Astrocyte of the hippocampus (primary cell): ENCODE data around the gene SBNO2.

Experiments
- DNase-seq: peaks from one replicate; pipeline ENCODE4 v3.0.0; 2011; ENCODE audit warnings: low read depth, low spot score

SBNO2 gene

DNA sequence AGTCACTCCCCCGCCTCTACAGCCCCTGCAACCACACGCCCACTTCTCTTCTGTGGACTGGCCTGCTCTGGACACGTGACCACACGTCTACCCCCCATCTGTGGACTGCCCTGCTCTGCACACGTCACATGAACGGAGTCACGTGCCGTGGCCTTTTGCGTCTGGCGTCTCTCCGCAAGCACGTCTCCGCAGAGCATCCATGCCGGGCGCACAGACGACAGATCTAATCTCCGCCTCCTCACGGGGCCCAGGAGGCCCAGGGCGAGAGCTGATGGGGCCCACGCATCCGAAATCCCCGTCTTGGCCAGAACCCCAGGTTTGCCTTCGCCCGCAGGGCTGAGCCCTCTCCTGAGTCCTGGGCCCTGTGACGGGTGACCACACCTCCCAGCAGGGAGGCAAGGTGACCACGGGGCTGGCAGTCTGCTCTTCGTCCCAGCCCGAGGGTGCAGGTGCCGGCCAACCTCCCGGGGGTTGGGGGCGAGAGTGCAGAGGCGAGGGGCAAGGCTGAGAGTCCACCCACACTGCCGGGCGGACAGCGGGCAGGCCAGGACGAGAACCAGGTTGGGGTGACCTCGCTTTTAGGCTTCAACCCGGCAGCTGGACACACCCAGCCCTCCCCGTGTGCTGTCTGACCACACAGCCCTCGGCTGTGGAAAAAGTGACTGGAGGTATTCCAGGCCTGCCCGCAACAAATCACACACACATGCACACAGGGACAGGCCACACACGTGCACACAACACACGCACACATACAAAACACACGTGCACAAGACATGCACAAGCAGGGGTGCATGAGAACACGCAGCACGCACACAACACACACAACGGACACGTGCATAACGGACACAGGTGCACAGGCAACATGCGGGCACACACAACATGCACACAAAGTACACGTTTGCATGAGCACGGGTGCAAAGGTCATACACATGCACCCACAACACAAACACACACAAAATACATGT, 3.9 kb downstream of the SBNO2 start:
- DNase-seq: peak; percentile 54

DNA sequence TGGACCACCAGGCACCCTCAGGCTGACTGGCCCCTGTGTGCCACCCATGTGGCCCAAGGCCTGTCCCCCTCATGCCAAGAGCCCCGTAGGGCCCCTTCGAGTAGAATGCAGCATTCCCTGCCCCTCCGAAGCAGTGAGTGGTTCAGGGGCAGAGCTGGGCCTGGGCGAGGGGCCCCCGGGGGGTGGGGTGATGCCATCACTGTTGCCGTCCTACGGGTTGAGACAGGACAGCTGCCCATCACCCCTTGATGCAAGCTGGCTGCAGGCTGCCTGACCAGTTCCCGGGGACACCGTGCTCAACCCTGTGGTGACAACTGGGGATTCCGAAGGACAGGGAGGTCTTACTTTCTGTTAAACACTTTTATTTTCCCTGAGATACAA, 4.7 kb downstream of the SBNO2 start:
- DNase-seq: no peak

DNA sequence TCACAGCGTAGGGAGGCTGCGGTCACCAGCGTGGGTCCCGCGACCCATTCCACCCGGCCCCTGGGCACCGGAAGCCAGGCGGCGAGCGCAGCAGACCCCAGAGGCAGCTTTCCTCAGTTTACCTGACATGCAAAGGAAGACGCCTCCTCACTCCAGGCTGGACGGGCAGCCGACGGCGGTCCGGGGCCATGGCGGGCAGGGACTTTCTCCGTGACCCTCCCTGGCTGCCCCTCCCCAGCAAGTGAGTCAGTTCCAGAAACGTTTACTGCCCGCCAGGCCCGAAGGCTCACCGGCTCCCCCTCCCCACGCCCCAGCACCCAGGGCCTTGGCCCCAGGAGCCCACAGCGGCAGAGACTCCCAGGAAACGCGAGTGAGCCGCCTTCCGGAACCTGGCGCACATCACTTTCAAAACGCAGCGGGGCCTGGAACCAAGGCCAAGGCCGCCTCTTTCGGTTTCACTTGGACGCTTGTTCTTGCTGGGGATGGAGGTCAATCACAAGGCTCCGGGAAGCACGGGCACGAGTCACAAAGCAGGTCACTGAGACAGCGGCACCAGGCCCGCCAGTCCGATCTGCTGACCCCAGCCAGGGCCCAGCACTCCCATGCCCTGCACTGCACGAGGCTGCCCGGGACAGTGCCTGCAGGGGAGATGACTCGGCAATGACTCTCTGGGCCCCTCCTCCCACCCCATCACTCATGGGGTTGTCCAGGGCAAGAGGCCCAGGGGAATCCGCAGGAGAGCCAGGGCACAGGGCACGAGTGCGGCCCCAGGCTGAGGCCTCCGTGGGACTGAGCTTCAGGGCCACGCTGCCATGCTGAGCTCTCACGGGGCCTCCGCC, 5.3 kb downstream of the SBNO2 start:
- peak; percentile 73 for DNase-seq

DNA sequence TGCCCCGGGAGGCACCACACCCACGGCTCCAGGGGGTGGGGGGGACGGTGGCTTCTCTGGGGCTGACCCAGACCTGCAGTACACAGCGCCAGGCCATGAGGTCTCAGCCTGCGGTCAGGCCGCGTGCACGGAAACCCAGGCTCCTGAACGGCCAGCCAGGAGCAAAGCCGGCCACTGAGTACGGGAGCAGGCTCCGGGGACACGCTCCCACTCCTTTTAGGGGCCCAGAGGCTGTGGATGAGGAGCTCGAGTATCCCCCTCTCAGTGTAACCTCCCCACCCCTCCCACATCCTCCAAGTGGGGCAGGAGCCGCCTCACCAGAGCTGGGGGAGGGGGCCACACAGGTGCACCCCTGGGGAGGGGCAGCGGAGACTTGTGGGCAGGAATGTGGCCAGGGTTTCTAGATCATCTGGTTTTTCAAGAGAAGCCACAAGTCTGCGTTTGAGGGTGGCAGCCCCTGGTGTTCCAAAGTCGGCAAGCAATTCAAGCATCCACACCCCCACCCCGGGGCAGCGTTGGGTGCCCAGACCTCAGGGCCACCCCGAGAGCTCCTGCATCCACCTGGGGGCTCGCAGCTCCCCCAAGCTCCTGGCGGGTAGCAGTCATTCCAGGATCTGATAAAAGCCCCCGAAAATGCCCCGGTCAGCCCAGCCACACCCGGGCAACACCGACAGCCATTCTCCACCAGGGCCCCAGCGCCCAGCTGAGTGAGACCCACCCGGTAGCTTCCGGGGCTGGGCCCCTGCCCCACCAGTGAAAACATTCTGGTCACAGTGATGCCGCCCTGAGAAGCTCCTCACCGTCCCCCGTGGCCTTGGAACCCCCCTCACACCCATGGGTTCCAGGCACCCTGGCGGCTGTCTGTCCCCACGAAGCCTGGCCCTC, 6.1 kb downstream of the SBNO2 start:
- no peak for DNase-seq

DNA sequence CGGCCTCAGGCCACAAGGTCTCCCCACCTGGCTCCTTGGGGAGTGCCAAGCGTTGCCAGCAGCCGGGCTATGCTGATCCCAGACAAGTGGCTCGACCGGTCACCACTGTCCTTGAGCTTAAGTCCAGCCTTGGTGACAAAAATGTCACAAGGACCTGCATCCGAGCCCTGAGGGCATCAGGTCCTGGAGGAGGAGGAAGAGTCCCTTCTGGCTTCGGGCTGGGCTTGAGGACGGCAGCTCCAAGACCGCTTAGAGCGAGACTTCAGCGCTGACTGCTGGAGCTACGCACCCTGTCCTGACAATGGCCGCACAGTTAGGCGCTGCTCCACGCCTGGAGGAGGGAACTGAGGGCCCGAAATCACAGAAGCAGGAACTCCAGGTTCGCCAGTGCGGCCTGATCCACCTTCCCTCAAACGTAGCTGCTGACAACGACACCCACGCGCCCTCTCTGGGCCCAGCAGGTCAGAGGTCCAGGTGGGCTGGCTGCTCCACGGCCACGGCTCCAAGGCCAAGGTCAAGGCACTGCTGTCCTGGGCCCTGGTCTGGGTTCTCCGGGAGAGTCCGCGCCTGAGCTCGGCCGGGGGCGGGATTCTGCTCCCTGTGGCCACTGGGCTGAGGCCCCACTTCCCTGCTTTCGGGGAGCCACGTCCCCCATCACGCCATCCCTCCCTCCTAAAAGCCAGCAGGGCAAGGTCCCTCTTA, 7.0 kb downstream of the SBNO2 start:
- no peak for DNase-seq

DNA sequence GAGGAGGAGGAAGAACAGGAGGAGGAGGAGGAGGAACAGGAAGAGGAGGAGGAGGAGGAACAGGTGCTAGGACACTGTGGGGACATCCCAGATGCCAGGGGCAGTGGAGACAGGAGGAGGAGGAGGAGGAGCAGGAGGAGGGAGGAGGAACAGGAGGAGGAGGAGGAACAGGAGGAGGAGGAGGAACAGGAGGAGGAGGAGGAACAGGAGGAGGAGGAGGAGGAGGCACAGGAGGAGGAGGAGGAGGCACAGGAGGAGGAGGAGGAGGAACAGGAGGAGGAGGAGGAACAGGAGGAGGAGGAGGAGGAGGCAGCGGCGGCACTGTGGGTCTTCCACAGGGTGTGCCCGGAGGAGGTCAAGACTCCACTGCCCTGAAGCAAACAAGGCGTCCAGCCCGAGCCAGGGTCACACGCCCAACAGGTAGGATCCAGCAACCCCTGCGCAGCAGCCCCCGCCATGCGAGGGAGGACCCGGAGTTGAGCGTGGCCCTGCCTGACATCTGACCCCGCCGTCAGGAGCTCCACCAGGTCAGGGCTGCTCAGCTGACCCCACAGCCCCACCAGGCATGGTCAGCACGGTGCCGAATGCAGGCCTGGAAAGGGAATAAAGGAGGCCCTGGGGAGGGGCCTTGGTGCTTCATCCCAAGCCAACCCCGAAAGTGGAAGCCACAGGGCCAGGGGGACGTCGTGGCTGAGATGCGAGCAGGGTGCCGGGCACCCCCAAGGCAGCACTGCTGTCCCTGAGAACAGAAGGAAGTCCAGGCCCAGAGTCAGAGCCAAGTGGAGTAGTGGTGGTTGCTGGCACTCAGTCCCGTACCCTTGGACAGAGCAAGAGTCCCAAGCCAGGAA, 9.2 kb downstream of the SBNO2 start:
- no peak for DNase-seq

DNA sequence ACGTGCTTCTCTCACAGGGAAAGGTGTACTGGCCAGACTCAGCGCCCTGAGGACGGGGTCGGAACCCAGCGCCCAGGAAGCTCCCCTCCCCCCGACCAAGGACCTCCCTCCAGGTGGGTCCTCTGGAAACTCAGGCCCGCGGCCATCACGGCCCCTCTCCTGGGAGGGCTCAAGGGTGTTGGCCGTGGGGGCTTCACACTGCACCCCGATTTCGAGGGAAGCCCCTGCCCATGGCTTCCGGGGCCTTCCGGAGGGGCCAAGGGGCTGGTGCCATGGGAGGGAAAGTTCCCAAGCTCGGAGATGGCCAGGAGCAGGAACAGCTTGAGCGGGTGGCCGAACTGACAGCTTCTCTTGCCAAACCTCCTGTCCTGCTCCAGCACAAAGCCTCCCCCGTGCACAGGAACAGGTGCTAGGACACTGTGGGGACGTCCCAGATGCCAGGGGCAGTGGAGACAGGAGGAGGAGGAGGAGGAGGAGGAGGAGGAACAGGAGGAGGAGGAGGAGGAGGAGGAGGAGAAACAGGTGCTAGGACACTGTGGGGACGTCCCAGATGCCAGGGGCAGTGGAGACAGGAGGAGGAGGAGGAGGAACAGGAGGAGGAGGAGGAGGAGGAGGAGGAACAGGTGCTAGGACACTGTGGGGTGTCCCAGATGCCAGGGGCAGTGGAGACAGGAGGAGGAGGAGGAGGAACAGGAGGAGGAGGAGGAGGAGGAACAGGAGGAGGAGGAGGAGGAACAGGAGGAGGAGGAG, 10.0 kb downstream of the SBNO2 start:
- DNase-seq: no peak

DNA sequence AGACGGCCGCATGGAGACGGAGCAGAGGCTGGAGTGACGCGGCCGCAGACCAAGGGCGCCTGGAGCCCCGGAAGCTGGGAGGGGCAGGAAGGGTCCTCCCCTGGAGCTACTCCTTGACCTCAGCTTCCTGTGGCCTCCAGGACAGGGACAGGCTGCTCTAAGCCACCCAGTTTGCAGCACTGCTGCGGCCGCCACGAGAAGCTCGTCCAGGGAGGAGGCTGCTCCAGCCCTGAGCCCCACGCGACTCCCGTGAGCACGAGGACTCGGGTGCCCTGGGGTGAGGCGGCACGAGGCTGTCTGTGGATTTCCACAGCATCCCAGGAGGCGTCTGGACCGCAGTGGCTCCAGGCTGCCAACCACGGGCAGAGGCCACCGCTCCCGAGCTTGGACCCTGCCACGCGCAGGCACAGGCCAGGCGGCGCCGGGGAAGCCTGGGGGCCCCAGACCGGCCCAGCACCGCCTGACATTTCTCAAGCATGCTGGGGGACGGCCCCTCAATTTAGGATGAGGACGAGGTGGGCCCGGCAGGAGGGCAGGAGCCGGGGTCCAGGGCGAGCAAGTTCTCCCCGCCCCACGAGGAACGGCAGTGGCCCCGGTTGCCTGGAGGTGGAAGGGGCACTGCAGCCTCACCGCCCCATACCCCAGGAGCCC, 10.7 kb downstream of the SBNO2 start:
- DNase-seq: no peak

DNA sequence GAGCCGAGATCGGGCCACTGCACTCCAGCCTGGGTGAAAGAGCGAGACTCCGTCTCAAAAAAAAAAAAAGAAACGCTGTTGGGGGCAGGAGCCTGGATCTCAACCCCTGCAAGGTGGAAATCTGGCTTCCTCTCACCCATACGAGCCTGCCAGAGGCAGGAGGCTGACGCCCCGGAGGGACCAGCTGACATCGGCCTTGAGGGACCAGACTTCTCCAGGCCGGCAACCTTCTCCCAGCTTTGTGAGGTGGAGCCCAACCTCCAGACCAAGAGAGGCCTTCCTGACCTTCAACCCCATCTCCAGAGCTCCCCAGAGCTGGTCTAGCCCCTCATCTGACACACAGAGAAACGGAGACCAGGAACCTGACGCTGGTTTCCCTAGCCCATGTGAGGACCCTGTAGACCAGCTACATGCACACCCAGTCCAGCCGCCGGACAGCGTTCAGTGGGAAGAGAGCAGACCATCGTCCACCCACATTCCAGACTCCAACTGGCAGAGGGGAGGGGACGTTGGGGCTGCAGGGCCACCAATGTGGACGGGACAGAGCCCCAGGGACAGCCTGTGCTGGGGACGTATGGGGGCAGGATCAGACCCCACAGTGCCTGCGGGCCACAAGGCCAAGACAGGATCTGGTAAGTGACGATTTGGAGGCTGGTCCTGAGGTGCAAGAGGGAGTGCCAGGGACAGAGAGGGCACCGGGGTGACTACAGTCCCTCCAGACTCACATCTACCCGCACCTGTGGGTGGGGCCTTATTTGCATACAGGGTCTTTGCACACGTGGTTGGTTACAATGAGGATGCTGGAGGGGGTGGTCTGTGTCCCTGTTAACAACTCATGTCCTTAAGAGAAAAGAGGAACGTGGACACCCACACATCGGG, 11.4 kb downstream of the SBNO2 start:
- no peak for DNase-seq

DNA sequence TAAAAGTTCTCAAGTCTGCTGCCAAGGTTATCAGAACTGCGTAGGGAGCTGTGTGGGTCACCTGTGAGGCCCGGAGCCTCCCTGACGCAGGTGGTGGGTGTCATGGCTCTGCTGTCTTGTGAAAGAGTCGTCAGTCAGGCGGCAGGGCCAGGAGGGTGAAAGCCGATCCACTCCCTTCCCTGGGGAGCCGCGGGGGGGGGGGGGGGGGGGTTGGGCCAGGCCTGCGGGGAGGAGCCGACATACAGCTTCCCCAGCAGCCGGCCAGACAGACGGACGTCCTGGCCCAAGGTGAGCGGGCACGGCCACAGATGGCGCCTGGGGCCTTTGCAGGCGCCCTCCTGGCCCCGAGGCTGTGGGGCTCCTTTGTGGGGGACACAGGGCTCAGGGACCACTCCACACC, 12.4 kb downstream of the SBNO2 start:
- DNase-seq: no peak

DNA sequence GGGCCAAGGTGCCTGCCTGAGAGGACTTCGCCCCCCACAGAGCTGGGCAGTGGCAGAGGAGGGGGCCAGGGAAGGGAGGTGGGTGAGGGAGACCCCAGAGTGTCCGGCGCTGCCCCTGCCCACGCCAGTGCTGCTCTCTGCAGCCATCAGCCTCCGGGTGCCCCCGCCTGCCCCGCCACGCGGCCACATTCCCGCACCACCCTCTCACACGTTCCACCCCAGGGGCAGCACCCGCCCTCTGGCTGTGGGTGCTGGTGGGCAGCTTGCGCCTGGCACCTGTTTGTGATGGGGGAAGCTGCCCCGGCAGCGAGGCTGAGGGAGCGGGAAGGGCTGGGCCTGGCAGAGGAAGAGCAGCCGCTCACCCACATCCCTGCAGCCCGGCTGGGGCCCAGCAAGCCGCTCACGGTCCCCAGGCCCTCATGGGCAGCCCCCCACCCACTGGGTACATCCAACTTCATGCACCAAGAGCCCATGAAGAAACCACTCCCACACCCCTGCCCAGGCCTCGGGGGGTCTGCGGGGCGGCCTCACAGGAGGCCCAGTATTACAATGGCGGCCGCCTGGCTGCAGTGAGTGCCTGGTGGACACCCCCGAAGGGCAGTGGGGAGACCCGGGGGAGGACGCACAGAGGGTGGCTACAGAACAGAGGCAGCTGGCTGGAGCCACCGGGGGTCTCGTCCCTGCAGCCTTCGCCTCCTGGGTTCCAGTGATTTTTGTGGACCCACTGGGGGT, 14.0 kb downstream of the SBNO2 start:
- no peak for DNase-seq

DNA sequence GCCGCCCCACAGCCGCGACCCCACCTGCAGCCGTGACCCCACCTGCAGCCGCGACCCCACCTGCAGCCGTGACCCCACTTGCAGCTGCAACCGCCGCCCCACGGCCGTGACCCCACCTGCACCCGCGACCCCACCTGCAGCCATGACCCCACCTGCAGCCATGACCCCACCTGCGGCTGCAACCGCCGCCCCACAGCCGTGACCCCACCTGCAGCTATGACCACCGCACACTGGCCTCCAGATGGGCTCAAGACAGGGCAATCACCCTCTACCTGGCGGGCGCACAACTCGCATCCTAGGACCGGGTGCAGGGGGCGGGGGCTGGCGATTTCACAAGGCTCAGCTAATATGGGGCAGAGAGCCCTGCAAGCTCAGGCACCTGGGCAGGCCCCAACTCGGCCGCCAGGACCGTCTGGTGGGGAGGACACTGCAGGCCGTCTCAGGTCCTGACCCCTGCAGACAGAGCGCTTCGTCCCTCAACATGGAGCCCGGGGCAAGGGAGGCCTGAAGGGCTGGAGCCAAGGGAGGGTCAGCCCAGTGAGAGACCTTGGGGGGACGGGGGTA, 15.1 kb downstream of the SBNO2 start:
- DNase-seq: no peak

DNA sequence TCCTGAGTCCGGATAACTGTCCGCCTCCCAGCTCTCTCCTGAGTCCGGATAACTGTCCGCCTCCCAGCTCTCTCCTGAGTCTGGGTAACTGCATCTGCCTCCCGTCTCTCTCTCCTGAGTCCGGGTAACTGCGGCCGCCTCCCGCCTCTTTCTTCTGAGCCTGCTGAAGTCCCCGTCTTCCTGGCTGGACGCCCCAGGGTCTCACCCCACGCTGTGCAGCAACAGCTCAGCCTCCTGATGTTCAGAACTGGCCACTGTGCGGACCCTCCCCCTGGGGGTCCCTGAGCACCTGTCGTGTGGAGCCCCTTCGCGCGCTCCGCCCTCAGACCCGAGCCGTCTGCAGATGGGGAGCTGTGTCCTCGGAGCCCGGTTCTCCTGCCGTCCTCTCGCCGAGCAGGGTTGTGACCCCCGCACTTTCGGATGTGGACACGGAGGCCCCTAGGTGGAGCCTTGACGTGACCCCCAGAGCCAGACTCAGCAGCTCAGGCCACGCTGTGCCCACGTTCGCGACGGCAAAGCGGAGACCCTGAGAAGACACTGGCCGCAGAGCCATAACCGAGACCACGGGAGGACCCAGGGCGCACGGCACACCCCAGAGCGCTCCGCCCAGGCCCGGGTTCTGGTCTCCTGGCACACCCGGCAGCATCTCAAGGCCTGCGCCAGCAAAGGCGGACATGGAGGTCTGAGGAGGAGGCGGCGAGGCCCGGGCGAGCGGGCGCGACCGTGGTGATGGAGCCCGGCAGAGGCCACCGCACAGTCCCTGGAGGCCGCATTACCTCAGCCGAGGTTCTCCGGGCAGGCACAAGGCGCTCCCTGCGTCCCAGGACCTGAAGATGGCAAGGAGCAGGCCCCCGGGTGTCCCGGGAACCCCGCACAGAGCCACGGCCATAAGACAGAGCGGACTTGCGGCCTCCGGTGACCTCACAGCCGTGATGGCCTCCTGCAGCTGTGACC, 15.9 kb downstream of the SBNO2 start:
- DNase-seq: no peak

DNA sequence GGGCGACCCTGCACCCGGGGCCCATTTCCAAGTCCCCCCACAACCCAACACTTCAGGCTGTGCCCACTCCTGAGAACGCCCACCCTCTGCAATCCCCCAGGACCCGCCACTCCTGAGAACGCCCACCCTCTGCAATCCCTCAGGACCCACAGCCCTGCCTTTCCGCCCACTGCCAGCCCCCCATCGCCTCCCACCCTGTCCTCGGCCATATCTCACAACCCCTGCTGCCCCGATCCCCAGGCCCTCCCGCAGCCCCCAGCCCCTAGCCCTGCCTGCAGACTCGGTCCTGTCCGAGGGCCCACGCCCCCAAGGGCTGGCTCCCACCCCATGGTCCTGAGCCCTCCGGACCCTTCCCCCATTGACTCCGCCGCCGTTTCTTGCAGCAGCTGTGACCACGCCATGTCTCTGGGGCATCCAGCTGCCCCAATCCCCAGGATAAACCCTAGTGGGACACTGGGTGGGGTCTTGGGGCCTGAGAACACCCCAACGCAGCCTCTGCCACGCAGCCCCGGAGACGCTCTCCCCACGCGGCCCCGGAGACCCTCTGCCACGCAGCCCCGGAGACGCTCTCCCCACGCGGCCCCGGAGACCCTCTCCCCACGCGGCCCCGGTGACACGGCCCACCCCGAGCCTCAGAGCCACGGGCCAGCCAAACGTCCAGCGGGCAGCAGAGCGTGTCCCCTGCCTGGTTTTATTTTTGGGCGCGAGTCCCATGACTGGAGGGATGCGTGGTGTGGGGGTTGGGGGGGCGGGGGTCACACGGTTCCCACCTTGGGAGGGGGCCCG, 17.0 kb downstream of the SBNO2 start:
- DNase-seq: no peak

DNA sequence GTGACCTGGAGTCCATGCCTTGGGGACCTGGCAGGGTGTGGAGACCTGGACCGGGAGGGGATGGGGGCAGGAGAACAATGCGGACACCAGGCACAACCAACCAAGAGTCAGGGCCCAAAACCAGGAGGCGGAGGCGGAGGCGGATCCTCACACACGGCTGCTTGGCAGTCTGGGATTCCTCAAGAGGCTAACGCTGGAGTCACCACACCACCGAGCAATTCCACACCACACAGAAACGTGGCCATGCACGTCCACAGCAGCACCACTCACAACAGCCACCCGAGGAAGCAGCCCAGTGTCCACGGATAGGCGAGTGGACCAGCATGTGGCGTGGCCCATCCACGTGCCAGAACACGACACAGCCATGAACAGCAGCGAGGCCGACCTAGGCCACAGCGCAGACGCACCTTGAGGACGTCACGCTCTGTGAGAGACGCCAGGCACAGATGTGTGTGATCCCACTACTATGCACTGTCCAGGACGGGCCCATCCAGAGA, 17.7 kb downstream of the SBNO2 start:
- no peak for DNase-seq
